Stimulated activated naive B cell treated with anti-CD40 and anti-IgM and Interleukin-4, amounts not matched to agents 10 μg/mL and 1 μg/mL and 100 μg/mL, for 72 hours (primary cell): Measurements from ENCODE around the gene TWF1.
A peak's percentile ranks its signal among the peaks of the same experiment; 100 is the strongest.
"Not testable (repeated sequence)": the region's sequence is repeated elsewhere in the genome, so short reads cannot be mapped to it uniquely, and the experiment has no call there.

ENCODE experiments used
- ATAC-seq, 2 donors: fragments of 150-1000 bp; cut with Tn5 transposase; replicated peaks; 2 replicates each; pipeline ENCODE4 v1.10.0; 2021; ENCODE audit warnings: moderate library complexity in 1 of 2
- DNase-seq: peaks from one replicate; pipeline ENCODE4 v3.0.0; 2021
- H3K27ac Mint-ChIP-seq: one replicate; pipeline ENCODE4 v1.8.0; 2022; ENCODE audit warnings: mild to moderate bottlenecking, mixed read lengths
- H3K27me3 Mint-ChIP-seq, 2 donors: one replicate each; pipeline ENCODE4 v1.8.0; 2022; ENCODE audit warnings: mixed read lengths in 2 of 2
- H3K36me3 Mint-ChIP-seq, 2 donors: one replicate each; pipeline ENCODE4 v1.8.0; 2022; ENCODE audit warnings: mixed read lengths in 2 of 2, mild to moderate bottlenecking in 1 of 2
- H3K4me1 Mint-ChIP-seq, 2 donors: one replicate each; pipeline ENCODE4 v1.8.0; 2022; ENCODE audit warnings: mixed read lengths in 2 of 2, mild to moderate bottlenecking in 1 of 2
- H3K4me3 Mint-ChIP-seq, 2 donors: one replicate each; pipeline ENCODE4 v1.8.0; 2022; ENCODE audit warnings: mild to moderate bottlenecking in 2 of 2, mixed read lengths in 2 of 2, moderate library complexity in 1 of 2
- H3K9me3 Mint-ChIP-seq, 2 donors: one replicate each; pipeline ENCODE4 v1.8.0; 2022; ENCODE audit warnings: mixed read lengths in 2 of 2, mild to moderate bottlenecking in 1 of 2

TWF1 gene

DNA sequence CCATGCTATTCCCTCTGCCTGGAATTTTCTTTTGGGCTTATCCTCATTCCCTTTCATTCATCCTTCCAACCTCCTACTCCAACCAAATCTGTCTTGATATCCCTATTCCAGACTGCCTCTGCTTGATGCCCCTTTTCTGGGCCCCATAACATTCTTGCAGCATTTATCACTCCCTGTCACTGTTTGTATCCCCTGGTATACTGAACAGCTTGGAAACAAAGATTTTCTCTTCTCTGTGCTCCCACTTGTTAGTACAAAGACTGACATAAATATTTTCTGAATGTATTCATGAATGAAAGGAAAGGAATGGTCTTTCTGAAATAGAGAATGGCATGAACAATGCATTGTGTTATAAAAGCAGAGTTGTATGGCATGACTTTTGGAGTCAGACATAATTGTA lies 39.8 kb downstream of the TWF1 start:
- ATAC-seq (no peak), DNase-seq (no peak)
- Mint-ChIP-seq H3K4me3 (no peak overlapping the region), H3K27me3 (no peaks in the 10 kb centered on the region), H3K4me1 (peaks cover 6 to 29% of the 10 kb centered on the region in 2 donors), H3K27ac (no peak overlapping the region), H3K36me3 (peaks cover 18 to 26% of the 10 kb centered on the region in 2 donors), H3K9me3 (peaks cover 0 to 2% of the 10 kb centered on the region in 2 donors)

DNA sequence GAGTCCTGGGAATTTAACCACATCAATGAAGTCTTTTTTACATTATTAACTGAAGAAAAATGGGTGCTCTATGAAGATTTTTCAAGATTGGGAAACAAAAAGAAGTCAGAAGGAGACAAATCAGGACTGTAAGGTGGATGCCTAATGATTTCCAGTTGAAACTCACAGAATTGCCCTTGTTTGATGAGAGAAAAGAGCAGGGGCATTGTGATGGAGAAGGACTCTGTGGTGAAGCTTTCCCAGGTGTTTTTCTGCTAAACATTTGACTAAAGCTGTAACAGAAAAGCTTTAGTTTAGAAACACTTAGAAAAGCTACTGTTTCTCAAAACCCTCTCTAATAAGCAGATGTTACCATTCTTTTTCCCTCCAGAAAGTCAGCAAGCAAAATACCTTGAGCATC lies 41.6 kb downstream of the TWF1 start:
- no peak for DNase-seq
- Mint-ChIP-seq H3K4me1 (peaks cover 14 to 34% of the 10 kb centered on the region in 2 donors), H3K4me3 (no peak overlapping the region), H3K27ac (no peak overlapping the region), H3K9me3 (no peaks in the 10 kb centered on the region), H3K36me3 (peaks cover 9 to 23% of the 10 kb centered on the region in 2 donors), H3K27me3 (no peaks in the 10 kb centered on the region)
- no peak for ATAC-seq

DNA sequence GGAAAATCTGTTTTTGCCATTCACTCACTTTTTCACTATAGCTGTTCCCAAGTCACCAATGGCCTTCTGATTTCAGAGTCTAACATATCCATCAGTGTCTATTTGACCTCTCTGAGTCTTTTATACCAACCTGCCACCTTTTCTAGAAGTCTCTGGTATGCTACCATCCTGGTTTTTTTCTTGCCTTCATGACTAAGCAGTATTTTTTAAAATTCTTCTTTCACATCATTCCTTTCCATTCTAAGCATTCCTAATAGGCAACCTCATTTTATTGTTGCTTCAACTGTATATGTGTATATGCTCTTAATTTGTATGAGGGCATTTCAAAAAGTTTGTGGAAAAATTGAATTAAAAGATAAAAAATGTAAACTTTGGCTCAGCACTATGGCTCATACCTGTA lies 42.3 kb downstream of the TWF1 start:
- Mint-ChIP-seq H3K27me3 (no peaks in the 10 kb centered on the region), H3K27ac (no peak overlapping the region), H3K4me3 (no peak overlapping the region), H3K36me3 (peaks cover 9 to 20% of the 10 kb centered on the region in 2 donors), H3K4me1 (peaks cover 17 to 40% of the 10 kb centered on the region in 2 donors), H3K9me3 (no peaks in the 10 kb centered on the region)
- no peak for ATAC-seq
- DNase-seq: no peak

DNA sequence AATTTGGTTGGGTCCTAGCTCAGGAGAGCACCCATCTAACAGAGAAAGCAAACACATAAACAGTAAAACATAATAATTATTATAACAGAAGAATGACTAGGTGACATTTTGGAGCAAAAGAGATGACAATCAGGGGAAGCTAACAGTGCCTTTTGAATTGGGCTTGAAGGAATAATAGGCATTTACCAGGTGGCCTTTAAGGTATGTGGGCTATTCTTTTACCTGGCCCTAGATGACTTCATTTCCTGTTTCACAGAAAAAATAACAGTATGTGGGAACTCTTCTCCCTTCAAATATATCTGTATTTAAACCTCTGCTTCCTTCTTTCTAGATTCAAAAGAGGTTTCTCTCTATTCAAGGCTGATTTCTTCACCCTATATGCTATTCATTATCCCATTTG lies 43.5 kb downstream of the TWF1 start:
- H3K27ac Mint-ChIP-seq: no peak overlapping the region
- no peaks in the 10 kb centered on the region for H3K9me3 Mint-ChIP-seq
- DNase-seq: no peak
- H3K36me3 Mint-ChIP-seq: peaks cover 8 to 24% of the 10 kb centered on the region in 2 donors
- H3K4me3 Mint-ChIP-seq: no peak overlapping the region
- no peak for ATAC-seq
- peaks cover 22 to 45% of the 10 kb centered on the region in 2 donors for H3K4me1 Mint-ChIP-seq
- H3K27me3 Mint-ChIP-seq: no peaks in the 10 kb centered on the region

DNA sequence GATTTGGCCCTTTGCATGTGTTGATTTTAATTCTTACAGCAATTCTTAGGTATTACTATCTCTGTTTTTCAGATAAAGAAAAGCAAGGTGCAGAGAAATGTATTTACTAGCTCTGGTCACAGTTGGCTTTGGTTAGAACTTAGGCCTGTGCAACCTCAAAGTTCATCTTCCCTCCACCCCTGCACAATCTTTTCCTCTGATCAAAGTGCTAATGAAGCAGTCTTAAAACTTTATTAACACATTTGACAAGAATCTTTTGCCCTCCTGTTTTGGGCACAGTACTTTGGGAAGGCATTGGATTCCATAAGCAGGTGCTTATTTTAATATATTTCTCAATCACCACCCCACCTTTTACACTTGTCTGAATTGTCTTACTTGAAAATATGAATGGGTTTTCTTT lies 44.6 kb downstream of the TWF1 start:
- H3K9me3 Mint-ChIP-seq: no peaks in the 10 kb centered on the region
- no peak overlapping the region for H3K27ac Mint-ChIP-seq
- no peaks in the 10 kb centered on the region for H3K27me3 Mint-ChIP-seq
- peaks cover 9 to 27% of the 10 kb centered on the region in 2 donors for H3K36me3 Mint-ChIP-seq
- H3K4me3 Mint-ChIP-seq: peak overlapping the region in 1 of 2 donors; percentile 23
- DNase-seq (no peak), ATAC-seq (no peak)
- H3K4me1 Mint-ChIP-seq: peaks cover 24 to 55% of the 10 kb centered on the region in 2 donors

DNA sequence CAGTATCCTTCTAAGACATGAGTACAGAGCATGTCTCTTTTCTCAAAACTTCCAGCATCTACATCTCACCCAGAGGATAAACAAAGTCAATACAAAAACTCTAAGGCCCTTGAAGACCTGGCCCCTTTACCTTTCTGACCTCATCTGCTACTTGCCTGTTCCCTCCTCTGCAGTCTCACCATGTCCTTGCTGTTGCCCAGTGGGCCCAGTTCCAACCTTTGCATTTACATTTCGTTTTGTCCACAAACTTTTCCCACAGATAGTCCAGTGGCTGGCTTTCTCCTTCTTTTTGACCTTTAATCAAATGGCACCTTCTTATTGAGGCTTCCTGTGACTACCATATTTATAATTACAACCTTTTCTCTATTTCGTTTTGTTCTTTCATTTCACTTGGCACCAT lies 45.7 kb downstream of the TWF1 start:
- no peaks in the 10 kb centered on the region for H3K27me3 Mint-ChIP-seq
- peaks cover 9 to 30% of the 10 kb centered on the region in 2 donors for H3K36me3 Mint-ChIP-seq
- H3K4me3 Mint-ChIP-seq: peak overlapping the region; percentile 97 to 98
- H3K27ac Mint-ChIP-seq: peak overlapping the region; percentile 72
- peaks cover 27 to 65% of the 10 kb centered on the region in 2 donors for H3K4me1 Mint-ChIP-seq
- ATAC-seq (no peak), DNase-seq (no peak)
- H3K9me3 Mint-ChIP-seq: no peaks in the 10 kb centered on the region

DNA sequence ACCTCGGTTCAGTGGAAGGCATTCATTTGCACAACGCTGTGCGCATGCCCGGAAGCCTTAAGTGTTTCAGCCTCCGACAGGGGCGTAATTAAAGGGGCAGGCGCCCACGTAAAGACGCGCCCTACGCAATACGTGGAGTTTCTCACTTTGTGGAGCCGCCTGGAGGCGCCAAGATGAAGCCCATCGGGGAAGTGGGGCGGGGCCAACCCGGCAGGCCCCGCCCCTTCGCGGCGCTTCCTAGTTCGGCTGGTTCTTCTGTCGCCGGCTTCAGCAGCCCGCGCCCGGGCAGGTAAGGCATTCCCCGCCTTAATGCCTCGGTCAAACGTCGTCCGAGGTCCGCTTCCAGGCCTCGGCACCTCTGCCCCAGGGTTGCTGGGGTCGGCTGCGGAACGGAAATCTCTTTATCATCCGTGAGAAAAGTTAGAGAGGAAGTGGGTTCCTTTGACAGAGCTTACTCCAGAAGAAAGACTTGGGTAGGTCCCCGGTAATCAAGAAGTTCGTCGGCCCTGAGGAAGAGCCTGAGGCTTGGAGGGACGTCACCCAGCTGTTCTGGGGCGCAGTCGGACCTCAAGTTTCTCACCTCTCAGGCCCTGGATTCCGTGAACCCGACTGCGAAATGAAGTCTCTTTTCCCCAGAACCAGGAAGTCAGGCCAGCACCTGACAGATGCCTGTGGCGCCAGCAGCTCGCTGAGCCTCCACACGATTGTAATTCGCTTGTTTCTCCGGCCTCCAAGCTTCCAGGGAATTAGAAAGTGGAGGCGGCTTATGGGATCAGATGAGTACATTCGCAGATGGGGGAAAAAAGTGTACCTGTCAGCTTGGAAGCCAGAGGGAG lies 47.2 kb downstream of the TWF1 start, which contains the start of the genes IRAK4 and PUS7L:
TSS of gene IRAK4 (plus strand) at position 224 of the 836 bp plus-strand sequence. CDS start 9,161 bp downstream, outside the sequence.
TSS of gene PUS7L (minus strand) at position 63 of the 836 bp plus-strand sequence. CDS start 3,545 bp downstream, outside the sequence.
- Mint-ChIP-seq H3K36me3 (peaks cover 18 to 35% of the 10 kb centered on the region in 2 donors), H3K9me3 (no peaks in the 10 kb centered on the region), H3K4me1 (peaks cover 29 to 65% of the 10 kb centered on the region in 2 donors), H3K27me3 (no peaks in the 10 kb centered on the region), H3K4me3 (peak within 1 kb of the TSS; percentile 97 to 98), H3K27ac (peak within 1 kb of the TSS; percentile 99)
- DNase-seq (peak; percentile 91), ATAC-seq (peak; percentile 94 to 97)

DNA sequence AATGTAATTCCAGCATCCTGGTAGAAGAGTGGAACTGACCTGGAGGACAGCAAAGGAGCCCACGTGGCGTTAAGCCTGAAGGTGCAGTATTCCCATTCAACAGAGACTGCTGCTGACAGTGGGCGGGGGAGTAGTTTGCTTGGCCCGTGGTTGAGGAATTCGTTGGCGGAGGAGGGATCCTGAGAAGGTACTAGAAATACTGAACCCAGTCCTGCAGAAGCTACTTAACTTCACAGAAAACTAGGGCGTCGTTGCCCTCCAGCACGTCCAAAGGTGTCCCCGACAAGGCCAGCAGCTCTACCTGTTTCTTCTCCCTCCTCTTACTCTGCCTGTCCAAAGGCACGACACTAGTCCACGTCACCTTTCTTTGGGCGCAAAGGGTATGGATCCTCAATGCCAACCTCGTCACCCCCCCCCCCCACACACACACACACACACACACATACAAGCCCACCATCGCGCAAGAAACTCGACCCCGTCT lies 47.8 kb downstream of the TWF1 start:
- Mint-ChIP-seq H3K4me1 (peaks cover 25 to 60% of the 10 kb centered on the region in 2 donors), H3K4me3 (peak overlapping the region; percentile 97 to 98), H3K36me3 (peaks cover 15 to 30% of the 10 kb centered on the region in 2 donors), H3K27me3 (no peaks in the 10 kb centered on the region), H3K9me3 (no peaks in the 10 kb centered on the region), H3K27ac (peak overlapping the region; percentile 99)
- ATAC-seq: peak in 1 of 2 donors; percentile 30
- DNase-seq: no peak

DNA sequence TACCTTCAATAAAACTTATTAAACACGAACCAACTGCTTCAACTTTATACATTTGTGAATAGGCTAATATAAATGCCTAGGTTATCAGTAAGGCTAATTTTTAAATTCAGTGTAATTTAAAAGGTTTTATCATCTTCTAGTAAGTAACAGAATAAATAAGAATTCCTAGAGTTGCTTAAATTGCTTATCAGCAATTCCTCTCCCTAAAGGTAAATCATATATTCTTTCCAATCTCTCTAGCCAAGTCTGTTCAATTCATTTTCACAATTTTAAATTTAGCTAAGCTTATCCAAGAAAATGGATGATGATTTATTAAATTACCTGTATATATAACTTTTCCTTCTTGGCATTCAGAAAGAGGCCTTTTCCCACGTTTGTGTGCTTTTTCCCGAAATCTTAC lies 52.1 kb downstream of the TWF1 start:
- H3K27me3 Mint-ChIP-seq: no peaks in the 10 kb centered on the region
- DNase-seq: no peak
- no peak overlapping the region for H3K27ac Mint-ChIP-seq
- ATAC-seq: no peak
- H3K4me1 Mint-ChIP-seq: peaks cover 18 to 37% of the 10 kb centered on the region in 2 donors
- peaks cover 0 to 4% of the 10 kb centered on the region in 2 donors for H3K9me3 Mint-ChIP-seq
- no peak overlapping the region for H3K4me3 Mint-ChIP-seq
- peaks cover 38 to 47% of the 10 kb centered on the region in 2 donors for H3K36me3 Mint-ChIP-seq

DNA sequence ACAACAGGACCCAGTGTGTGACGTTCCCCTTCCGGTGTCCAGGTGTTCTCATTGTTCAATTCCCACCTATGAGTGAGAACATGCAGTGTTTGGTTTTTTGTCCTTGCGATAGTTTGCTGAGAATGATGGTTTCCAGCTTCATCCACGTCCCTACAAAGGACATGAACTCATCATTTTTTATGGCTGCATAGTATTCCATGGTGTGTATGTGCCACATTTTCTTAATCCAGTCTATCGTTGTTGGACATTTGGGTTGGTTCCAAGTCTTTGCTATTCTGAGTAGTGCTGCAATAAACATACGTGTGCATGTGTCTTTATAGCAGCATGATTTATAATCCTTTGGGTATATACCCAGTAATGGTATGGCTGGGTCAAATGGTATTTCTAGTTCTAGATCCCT lies 54.8 kb downstream of the TWF1 start:
- H3K27me3 Mint-ChIP-seq, H3K4me3 Mint-ChIP-seq, H3K27ac Mint-ChIP-seq, DNase-seq, ATAC-seq, H3K9me3 Mint-ChIP-seq: not testable (repeated sequence)
- H3K36me3 Mint-ChIP-seq: peaks cover 40 to 43% of the 10 kb centered on the region in 2 donors
- peaks cover 9 to 20% of the 10 kb centered on the region in 2 donors for H3K4me1 Mint-ChIP-seq

DNA sequence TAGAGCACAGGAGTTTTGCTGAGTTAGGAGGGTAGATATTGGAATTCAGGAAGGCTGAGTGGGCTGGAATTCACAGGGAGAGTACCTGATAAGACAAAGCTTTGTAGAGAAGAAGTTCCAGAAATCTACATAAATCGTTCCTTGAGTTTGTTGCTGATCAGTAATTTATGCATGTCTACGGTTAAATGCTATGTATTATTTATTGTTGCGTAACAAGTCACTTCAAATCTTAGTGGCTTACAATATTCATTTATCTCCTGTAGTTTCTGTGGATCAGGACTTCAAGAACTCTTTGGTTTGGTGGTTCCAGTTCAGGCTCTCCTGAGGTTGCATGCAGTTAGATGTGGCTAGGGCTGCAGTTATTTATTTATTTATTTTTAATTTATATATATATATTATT lies 55.3 kb downstream of the TWF1 start:
- no peak overlapping the region for H3K27ac Mint-ChIP-seq
- H3K36me3 Mint-ChIP-seq: peaks cover 41 to 45% of the 10 kb centered on the region in 2 donors

DNA sequence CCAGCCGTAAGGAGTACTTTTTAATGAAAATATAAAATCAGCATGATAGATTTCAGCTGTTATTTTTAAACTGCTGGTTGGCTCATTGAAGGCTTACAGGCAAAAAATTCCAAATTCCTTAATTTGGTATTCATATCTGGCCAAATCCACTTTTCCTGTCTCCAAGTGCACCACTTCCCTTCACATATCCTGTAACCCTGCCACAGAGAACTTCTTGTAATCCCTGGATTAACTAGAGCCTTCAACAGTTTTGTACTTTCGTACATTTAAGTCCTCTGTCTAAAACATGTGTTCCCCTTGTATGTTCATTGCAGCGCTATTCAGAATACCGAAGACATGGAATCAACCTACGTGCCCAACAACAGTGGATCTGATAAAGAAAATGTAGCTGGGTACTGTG lies 57.1 kb downstream of the TWF1 start:
- DNase-seq (no peak), ATAC-seq (no peak)
- no peak overlapping the region for H3K27ac Mint-ChIP-seq
- H3K4me1 Mint-ChIP-seq: peaks cover 6 to 11% of the 10 kb centered on the region in 2 donors
- H3K27me3 Mint-ChIP-seq: no peaks in the 10 kb centered on the region
- peaks cover 0 to 4% of the 10 kb centered on the region in 2 donors for H3K9me3 Mint-ChIP-seq
- H3K4me3 Mint-ChIP-seq: no peak overlapping the region
- H3K36me3 Mint-ChIP-seq: peaks cover 43 to 50% of the 10 kb centered on the region in 2 donors

More for the DNA sequence above, 55.3 kb downstream of the TWF1 start:
- Mint-ChIP-seq H3K27me3 (no peaks in the 10 kb centered on the region), H3K4me1 (peaks cover 7 to 15% of the 10 kb centered on the region in 2 donors), H3K4me3 (no peak overlapping the region), H3K9me3 (peaks cover 0 to 4% of the 10 kb centered on the region in 2 donors)
- no peak for ATAC-seq
- no peak for DNase-seq

DNA sequence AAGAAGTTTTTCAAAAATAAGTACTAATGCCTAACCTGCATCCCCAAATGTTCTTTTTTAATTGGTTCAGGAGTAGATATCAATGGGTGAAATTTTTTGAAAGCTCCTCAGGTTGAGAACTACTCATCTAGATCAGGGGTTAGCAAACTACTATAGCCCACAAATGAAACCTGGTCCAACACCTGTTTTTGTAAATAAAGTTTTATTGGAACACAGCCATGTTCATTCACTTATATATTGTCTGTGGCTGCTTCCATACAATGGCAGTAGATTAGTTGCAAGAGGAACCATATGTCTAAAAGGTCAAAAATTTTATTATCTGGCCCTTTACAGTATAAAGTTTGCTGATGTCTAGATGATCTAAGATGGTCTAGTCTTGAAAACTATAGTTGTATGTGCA lies 61.3 kb downstream of the TWF1 start:
- Mint-ChIP-seq H3K27ac (no peak overlapping the region), H3K9me3 (no peaks in the 10 kb centered on the region), H3K36me3 (peaks cover 34 to 52% of the 10 kb centered on the region in 2 donors)

More for the DNA sequence above, 61.3 kb downstream of the TWF1 start:
- no peak for ATAC-seq
- Mint-ChIP-seq H3K4me1 (no peaks in the 10 kb centered on the region), H3K27me3 (no peaks in the 10 kb centered on the region), H3K4me3 (no peak overlapping the region)
- DNase-seq: no peak
